GM19043 (cell line): Measurements from ENCODE around the gene HOXB8.

ENCODE experiments used
- ATAC-seq: cut with Tn5 transposase; IDR thresholded peaks from one replicate; pipeline ENCODE4 v1.9.1; 2021; ENCODE audit warnings: low read depth; ENCODE audit not compliant: unreplicated experiment

The HOXB8 gene

GRCh38 chr17:48639136-48639535 lies 24.0 kb upstream of the HOXB8 start:
- no peak for ATAC-seq

GRCh38 chr17:48637323-48638260 lies 22.5 kb upstream of the HOXB8 start:
- ATAC-seq, result no peak

- ATAC-seq, result no peak
Observed at GRCh38 chr17:48636177-48637018, 21.3 kb upstream of the HOXB8 start.

- no peak for ATAC-seq
Observed at GRCh38 chr17:48634493-48635208, 19.6 kb upstream of the HOXB8 start.

- ATAC-seq, result no peak
Observed at GRCh38 chr17:48633266-48633677, 18.2 kb upstream of the HOXB8 start.

- no peak for ATAC-seq
Observed at GRCh38 chr17:48632579-48633265, 17.6 kb upstream of the HOXB8 start.

- ATAC-seq, result no peak
Observed at GRCh38 chr17:48631693-48632578, 16.8 kb upstream of the HOXB8 start.

GRCh38 chr17:48630925-48631692 lies 16.0 kb upstream of the HOXB8 start:
- ATAC-seq, result no peak

GRCh38 chr17:48630009-48630924 lies 15.2 kb upstream of the HOXB8 start:
- ATAC-seq, result no peak

- no peak for ATAC-seq
Observed at GRCh38 chr17:48629411-48629759, 14.3 kb upstream of the HOXB8 start.

GRCh38 chr17:48628649-48629410 lies 13.7 kb upstream of the HOXB8 start:
- ATAC-seq, result no peak

- ATAC-seq, result no peak
Observed at GRCh38 chr17:48627623-48628521, 12.8 kb upstream of the HOXB8 start.

GRCh38 chr17:48627118-48627597 lies 12.1 kb upstream of the HOXB8 start:
- no peak for ATAC-seq

GRCh38 chr17:48626245-48627117 lies 11.4 kb upstream of the HOXB8 start, which contains the start of gene HOXB9:
HOXB9 (minus strand) TSS chr17:48626358; CDS start chr17:48626269, 89 bp downstream.
- ATAC-seq, result no peak
